ENCODE results near the gene GPR155.

DNA sequence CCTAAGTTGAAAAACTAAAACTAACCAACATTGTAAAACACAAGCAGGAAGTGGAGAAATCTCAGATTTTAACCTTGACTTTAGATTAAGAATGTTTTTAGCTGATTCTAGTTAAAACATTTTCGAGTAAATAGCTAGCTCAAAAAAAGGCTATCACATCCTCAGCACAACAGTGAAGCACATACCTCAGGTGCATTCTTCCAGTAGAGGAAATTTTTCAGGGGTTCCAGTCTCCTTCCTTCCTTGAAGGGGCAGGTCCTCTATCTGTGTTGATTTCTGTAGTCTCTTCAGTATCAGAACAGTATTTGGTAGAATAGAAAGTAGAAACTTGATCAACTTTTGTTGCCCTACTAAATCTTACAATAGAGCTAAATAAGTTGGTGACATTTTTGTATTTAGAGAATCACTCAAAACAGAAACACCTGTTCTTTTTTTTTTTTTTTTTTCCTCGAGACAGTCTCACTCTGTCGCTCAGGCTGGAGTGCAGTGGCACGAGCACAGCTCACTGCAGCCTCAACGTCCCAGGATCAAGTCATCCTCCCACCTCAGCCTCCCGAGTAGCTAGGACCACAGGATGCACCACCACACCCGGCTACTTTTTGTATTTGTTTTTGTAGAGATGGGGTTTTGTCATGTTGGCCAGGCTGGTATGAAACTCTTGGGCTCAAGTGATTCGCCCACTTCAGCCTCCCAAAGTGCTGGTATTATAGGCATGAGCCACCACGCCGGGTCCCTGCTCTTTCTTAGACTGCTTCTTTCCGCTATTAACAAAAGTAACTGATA, 6.9 kb upstream of the GPR155 start:
- TF ChIP-seq CTCF (IDR thresholded peaks at IDR 0.05): no peak
- TF ChIP-seq EP300 (IDR thresholded peaks at IDR 0.05): no peak
- no peak for TF ChIP-seq POLR2A (IDR thresholded peaks at IDR 0.05)

Measured in suprapubic skin (tissue), 3 donors.